Upper lobe of left lung (tissue), 6 donors: ENCODE measurements around the gene CPN1. TPM values are rescaled to one million over a fixed set of nuclear protein-coding genes. Genes with fewer than 3 reads are reported as not detected.
"Not testable (repeated sequence)": the region's sequence is repeated elsewhere in the genome, so short reads cannot be mapped to it uniquely, and the experiment has no call there.

Experiments
- ATAC-seq, 2 donors: fragments of 200-7000 bp; cut with Tn5 transposase; one replicate each; pipeline ENCODE4 v1.9.1; 2022; ENCODE audit warnings: mild to moderate bottlenecking in 2 of 2, moderate library complexity in 2 of 2; ENCODE audit not compliant: low FRiP score in 2 of 2
- DNase-seq, 2 donors: peaks; one replicate each; pipeline ENCODE4 v3.0.0-alpha.2; 2019 to 2020
- H3K27ac ChIP-seq, 4 donors: fragments of 200-600 bp; sonication (generic); one replicate each; pipeline ENCODE4 v1.5.1; 2016 to 2019
- H3K27me3 ChIP-seq, 4 donors: fragments of 200-600 bp; sonication (generic); one replicate each; pipeline ENCODE4 v1.5.1; 2017 to 2019
- H3K36me3 ChIP-seq, 4 donors: fragments of 200-600 bp; sonication (generic); one replicate each; pipeline ENCODE4 v1.5.1; 2016 to 2019
- H3K4me1 ChIP-seq, 4 donors: fragments of 200-600 bp; sonication (generic); one replicate each; pipeline ENCODE4 v1.5.1; 2018 to 2019
- H3K4me3 ChIP-seq, 4 donors: fragments of 200-600 bp; sonication (generic); one replicate each; pipeline ENCODE4 v1.5.1; 2017 to 2019; ENCODE audit warnings: mild to moderate bottlenecking in 2 of 4, moderate library complexity in 1 of 4
- H3K9me3 ChIP-seq, 4 donors: fragments of 200-600 bp; sonication (generic); one replicate each; pipeline ENCODE4 v1.5.1; 2018 to 2019
- CTCF ChIP-seq, 6 experiments: fragments of 450-650 bp in 4 of 6; fragments of 200-600 bp in 2 of 6; sonication (generic) in 2 of 6; IDR thresholded peaks; one replicate each; pipeline ENCODE4 v1.5.1; 2016 to 2019; ENCODE audit warnings: antibody characterized with exemption in 6 of 6
- EP300 ChIP-seq, 4 donors: sonication (generic); formaldehyde crosslinking; IDR thresholded peaks; one replicate each; pipeline ENCODE4 v1.5.1; 2017; ENCODE audit warnings: antibody characterized with exemption in 4 of 4, control low read depth in 2 of 4
- POLR2A ChIP-seq, 4 donors: fragments of 450-650 bp; IDR thresholded peaks; one replicate each; pipeline ENCODE4 v1.5.1; 2016 to 2017; ENCODE audit warnings: antibody characterized with exemption in 4 of 4, mild to moderate bottlenecking in 2 of 4
- POLR2AphosphoS5 ChIP-seq, 2 donors: sonication (generic); formaldehyde crosslinking; IDR thresholded peaks; one replicate each; pipeline ENCODE4 v1.5.1; 2017; ENCODE audit warnings: antibody characterized with exemption in 2 of 2
- WGBS, 2 donors: methylation state at CpG; one replicate each; pipeline ENCODE4 v1.1.5; 2017 to 2018; 5-methylcytosine and 5-hydroxymethylcytosine counted together
- total RNA-seq, 6 donors: library from RNA; depleted of rRNA in 4 of 6; stranded (reverse); fragments of >200 nt in 4 of 6; gene quantifications; one replicate each; pipeline versions ENCODE4 v1.1.0 to v1.2.1, GENCODE V29; 2016 to 2021
- donor health status: DM: no; HTN: no; CAD: no; lungs with moderate emphysema.
- donor health status: DM: no; HTN: yes; CAD: no; lungs with severe emphysema.

Gene CPN1
- not detected for total RNA-seq

- Histone ChIP-seq H3K4me3 (no peak within 1 kb of the TSS), H3K9me3 (no peaks in the 10 kb centered on the region), H3K27me3 (no peaks in the 10 kb centered on the region), H3K27ac (no peak within 1 kb of the TSS), H3K4me1 (no peaks in the 10 kb centered on the region), H3K36me3 (no peaks in the 10 kb centered on the region)
- TF ChIP-seq CTCF (IDR thresholded peaks at IDR 0.05): no peak
- TF ChIP-seq POLR2AphosphoS5 (IDR thresholded peaks at IDR 0.05): no peak
- TF ChIP-seq EP300 (IDR thresholded peaks at IDR 0.05): no peak
- no peak for TF ChIP-seq POLR2A (IDR thresholded peaks at IDR 0.05)
- peak in 1 of 2 donors; percentile 30 for DNase-seq
- no peak for ATAC-seq
- WGBS, 2 donors: 78 to 84% methylated on average over 23 to 24 of the region's 24 CpGs
Observed at GRCh38 chr10:100081075-100082001, at the start of gene CPN1. CPN1 (minus strand) TSS chr10:100081869; CDS start chr10:100081625, 244 bp downstream.

GRCh38 chr10:100130831-100131230 is 49.2 kb upstream of the CPN1 start:
- Histone ChIP-seq H3K27ac (no peak overlapping the region), H3K4me1 (no peaks in the 10 kb centered on the region), H3K9me3 (no peaks in the 10 kb centered on the region), H3K27me3 (no peaks in the 10 kb centered on the region), H3K36me3 (no peaks in the 10 kb centered on the region), H3K4me3 (no peak overlapping the region)
- ATAC-seq (no peak), DNase-seq (no peak)
- WGBS, 2 donors: 60 to 85% methylated on average over 2 to 7 of the region's 7 CpGs
- TF ChIP-seq CTCF (IDR thresholded peaks at IDR 0.05) (no peak), EP300 (IDR thresholded peaks at IDR 0.05) (no peak), POLR2AphosphoS5 (IDR thresholded peaks at IDR 0.05) (no peak), POLR2A (IDR thresholded peaks at IDR 0.05) (no peak)

DNA sequence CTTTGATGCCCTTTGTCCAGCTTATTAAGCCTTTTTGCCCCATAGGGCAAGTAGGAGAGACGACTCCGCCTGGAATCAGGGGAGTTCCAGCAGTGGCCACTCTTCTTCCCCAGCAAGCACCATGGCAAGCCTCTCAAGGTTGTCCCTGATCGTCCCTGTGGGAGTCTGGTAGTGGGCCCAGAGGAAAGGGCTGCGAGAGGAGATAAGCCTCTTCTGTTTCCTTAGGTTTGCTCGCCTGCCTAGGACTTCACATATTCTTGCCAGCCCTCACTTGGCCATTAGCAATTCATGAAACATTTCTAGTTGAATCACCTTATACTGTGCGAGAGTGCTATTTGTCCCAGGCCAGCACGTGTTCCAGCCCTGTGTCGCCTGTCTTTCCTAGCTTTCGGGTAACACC is 47.8 kb upstream of the CPN1 start:
- no peaks in the 10 kb centered on the region for H3K27me3 ChIP-seq
- H3K27ac ChIP-seq: no peak overlapping the region
- 57 to 59% methylated on average over 8 to 9 of the region's 9 CpGs for WGBS, 2 donors
- ATAC-seq (no peak), DNase-seq (no peak)
- H3K36me3 ChIP-seq: no peaks in the 10 kb centered on the region
- no peak overlapping the region for H3K4me3 ChIP-seq
- H3K4me1 ChIP-seq: no peaks in the 10 kb centered on the region
- no peaks in the 10 kb centered on the region for H3K9me3 ChIP-seq
- TF ChIP-seq POLR2AphosphoS5 (IDR thresholded peaks at IDR 0.05): no peak
- no peak for TF ChIP-seq POLR2A (IDR thresholded peaks at IDR 0.05)
- TF ChIP-seq CTCF (IDR thresholded peaks at IDR 0.05): no peak
- no peak for TF ChIP-seq EP300 (IDR thresholded peaks at IDR 0.05)

GRCh38 chr10:100128951-100129350 is 47.3 kb upstream of the CPN1 start:
- H3K27me3 ChIP-seq: no peaks in the 10 kb centered on the region
- H3K4me3 ChIP-seq: no peak overlapping the region
- DNase-seq (no peak), ATAC-seq (no peak)
- H3K27ac ChIP-seq: no peak overlapping the region
- H3K4me1 ChIP-seq: no peaks in the 10 kb centered on the region
- WGBS, 2 donors: 80 to 82% methylated on average over 8 of the region's 8 CpGs
- H3K36me3 ChIP-seq: no peaks in the 10 kb centered on the region
- no peak for TF ChIP-seq CTCF (IDR thresholded peaks at IDR 0.05)
- no peak for TF ChIP-seq POLR2AphosphoS5 (IDR thresholded peaks at IDR 0.05)
- TF ChIP-seq EP300 (IDR thresholded peaks at IDR 0.05): no peak
- TF ChIP-seq POLR2A (IDR thresholded peaks at IDR 0.05): no peak
- H3K9me3 ChIP-seq: no peaks in the 10 kb centered on the region

GRCh38 chr10:100125335-100125734 is 43.7 kb upstream of the CPN1 start:
- 68 to 74% methylated on average over 2 of the region's 2 CpGs for WGBS, 2 donors

More at GRCh38 chr10:100125335-100125734, 43.7 kb upstream of the CPN1 start:
- not testable (repeated sequence) for H3K27me3 ChIP-seq, H3K27ac ChIP-seq, H3K4me3 ChIP-seq, H3K9me3 ChIP-seq, DNase-seq, ATAC-seq, H3K36me3 ChIP-seq, H3K4me1 ChIP-seq
